Stimulated activated CD8-positive, alpha-beta memory T cell treated with anti-CD3 and anti-CD28 coated beads, Interleukin-15, amount 100 ng/mL, for 4 hours (primary cell): ENCODE measurements around the gene PLGRKT.
"Not testable (repeated sequence)": the region's sequence is repeated elsewhere in the genome, so short reads cannot be mapped to it uniquely, and the experiment has no call there.

Source experiments
- DNase-seq, 2 donors: peaks; one replicate each; pipeline ENCODE4 v3.0.0-alpha.2; 2020; ENCODE audit warnings: low read depth in 2 of 2

PLGRKT gene

DNA sequence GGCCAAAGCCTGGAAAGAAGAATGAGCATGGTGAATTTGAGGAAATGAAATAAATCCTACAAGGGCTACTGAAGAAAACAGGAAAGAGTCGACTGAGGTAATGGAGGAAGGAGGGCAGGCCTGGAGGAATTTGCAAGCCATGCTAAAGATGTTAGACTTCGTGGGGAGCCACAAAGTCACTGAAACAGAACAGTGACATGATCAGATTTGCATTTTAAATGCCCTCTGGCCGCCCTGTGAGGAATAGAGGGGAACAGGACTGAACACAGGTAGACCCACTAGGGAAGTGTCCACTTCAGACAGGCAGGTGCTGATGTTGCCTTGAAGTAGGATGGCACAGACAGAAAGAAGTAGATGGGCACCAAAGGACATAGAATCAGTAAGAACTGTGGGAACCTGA lies 55.2 kb downstream of the PLGRKT start:
- DNase-seq: no peak

DNA sequence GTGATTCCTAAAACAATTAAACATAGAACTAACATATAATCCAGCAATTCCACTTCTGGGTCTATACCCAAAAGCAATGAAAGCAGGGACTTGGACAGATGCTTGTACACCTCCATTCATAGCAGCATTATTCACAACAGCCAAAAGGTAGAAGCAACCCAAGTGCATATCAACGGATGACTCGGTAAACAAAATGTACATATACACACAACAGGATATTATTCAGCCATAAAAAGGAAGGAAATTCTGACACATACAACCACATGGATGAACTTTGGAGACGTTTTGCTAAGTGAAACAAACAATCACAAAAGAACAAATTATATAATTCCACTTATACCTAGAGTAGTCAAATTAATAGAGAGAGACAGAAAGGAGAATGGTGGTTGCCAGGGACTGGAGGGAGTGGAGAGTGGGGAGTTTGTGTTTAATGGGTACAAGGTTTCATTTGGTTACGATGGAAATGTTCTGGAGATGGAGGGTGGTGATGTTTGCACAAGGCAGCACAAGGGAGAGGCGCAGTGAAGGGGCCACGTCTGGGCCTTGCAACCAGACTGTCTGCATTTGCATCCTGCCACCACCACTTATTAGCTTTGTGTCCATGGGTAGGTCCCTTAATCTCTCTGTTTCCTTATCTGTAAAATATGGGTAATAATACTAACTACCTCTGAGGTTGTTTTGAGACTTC lies 61.8 kb downstream of the PLGRKT start:
- DNase-seq: no peak

DNA sequence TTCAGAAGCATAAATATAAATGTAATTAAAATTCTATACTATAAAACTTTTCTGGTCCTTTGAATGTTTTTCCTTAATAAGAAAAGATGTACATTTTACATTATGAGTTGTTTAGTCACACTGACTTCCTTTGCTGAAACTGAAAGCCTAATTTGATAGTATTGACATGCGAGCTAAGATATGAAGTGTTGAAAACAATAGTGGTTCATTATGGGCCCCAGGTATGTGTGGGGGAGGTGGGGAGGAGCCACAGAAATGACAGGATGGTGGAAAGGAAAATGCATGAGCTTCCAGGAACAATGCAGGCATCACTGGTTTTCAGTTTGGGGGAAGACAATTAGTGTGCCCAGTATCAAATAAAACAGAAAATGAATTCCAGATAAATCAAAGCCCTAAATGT lies 62.6 kb downstream of the PLGRKT start:
- no peak for DNase-seq

DNA sequence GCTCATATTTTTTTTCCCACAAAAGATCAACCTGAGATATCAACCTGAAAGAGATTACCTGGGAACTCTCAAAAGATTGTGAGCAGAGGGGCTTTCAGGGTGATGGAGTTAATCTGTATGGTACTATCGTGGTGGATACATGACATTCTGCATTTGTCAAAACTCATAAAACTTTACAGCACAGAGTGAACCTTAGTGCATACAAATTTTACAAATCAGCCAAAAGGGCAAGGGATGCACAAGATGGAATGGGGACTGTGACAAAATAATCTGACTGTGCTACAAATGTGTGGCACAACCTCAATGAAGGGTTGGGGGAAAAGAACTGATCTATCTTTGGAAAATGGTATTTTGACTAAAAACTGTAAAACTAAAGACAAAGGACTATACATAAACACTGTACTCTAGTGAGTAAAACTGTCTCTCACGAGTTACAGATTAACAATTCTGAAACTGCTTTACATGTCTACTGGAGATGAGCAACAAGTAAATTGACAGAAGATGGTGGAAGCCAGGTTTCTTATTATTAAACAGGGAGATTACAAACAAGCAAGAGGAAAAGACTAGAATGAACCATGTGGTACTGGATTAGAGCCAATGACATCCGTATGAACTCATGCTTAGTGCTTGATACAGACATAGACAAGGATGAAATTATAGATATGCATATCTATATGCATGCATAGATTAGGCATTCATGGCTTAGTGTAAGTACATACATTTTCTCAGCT lies 73.3 kb downstream of the PLGRKT start:
- DNase-seq: no peak

DNA sequence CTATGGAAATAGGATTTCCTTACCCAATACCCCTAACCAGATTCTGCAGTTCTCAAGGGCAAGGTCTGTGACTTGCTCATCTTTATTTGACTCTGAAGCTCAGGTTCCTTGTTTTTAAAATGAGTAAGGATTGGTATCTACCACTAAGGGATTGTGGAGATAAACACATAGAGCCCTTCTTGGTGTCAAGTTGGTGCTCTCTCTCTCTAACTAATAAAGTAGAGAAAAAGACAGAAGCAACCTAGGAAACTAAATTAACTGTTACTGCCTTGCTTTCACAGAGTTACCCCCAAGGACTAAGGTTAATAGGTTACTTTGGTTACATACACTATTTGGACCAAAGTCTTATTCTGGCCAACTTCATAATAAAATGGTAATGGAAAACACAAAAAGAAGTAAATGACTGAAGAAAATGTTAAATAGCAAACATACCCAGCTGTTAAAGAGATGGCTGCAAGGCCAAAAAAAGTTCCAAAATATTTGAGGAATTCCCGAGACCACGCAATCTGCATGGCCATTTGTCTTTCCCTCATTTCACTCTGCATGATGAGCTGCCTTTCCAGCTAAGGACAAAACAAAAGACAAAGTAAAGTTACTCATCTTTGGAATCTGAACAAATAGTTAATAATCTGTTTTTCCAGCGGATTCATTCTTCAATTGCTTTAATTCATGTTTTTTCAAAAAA lies 76.3 kb downstream of the PLGRKT start:
- DNase-seq: no peak

DNA sequence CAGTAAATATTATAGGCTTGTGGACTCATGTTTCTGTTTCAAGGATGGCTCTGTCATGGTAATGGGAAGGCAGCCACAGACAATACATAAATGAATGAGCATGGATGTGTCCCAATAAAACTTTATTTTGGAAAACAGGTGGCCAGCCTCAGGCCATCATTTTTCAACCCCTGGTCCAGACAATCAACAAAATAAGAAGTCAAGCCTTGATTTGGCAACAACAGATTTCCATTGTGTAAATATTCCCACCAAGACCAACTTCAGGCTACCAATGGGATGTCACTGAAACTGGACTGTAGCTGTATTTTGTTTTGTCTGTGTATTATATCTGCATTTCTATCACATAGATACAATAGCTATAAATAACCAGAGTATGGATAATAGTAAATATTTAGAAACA lies 77.4 kb downstream of the PLGRKT start:
- no peak for DNase-seq

DNA sequence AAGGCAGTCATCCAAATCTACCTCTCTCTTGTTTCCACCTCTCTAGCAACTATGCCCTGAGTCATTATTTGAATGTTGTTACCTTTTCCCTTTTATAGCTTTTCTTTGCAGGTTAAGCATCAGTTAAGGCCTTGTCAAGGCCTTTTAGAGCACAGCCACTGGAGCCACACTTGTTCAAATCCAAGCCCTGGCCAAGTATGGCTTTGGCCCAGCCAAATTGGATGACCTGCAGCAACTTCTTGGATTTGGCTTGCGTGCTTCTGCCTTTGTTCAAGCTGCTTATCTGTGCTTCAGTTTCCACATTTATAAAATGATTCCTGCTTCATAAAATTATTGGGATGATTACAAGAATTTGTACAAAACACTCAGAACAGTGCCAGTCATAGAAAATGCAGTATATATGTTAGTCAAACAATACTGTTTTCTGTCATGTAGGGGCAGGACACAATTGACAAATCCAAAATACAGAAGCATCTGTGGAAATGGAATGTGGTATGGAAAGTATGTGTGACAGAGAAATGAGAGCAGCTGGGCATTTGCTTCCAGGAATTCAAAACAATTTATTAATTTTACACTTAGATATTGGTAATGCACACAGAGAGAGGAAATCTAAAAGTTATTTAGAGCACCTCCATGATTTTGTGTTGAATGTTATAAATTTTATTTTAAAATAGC lies 80.2 kb downstream of the PLGRKT start:
- DNase-seq: no peak

DNA sequence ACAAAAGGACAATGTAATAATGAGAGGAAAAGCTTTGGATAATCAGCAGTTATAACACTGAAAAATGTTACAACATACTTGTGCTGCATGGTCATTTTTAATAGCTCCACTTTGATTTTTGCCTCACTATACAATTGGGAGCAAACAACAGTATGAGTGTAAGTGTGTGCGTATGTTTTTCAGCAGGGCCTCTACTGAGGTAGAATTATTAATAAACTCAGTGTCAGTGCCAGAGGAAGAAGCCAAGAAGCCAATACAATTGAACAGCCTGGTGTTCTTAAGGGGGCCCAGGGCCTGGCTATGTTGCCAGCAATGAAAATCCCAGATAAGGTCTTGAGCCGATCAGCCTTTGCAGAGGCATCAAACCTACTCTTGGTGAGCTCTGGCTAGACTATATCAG lies 81.9 kb downstream of the PLGRKT start:
- DNase-seq: no peak

DNA sequence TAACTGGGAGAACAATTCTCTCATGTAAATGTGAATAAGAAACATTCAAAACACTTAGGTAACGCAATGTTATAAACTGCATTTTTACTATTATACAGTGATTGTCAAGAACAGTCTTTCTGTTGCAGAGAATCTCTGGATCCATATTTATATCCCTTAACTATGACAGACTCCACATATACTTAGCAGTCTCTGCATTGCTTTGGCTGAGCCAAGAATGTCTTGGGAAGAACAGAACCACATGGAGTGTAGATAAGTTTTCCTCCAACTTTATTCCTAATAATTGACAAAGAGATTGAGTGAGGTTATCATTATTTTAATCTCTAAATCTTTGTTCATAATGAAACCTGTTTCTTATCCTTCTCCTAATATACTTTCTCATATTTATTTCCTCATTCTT lies 82.5 kb downstream of the PLGRKT start:
- DNase-seq: no peak

DNA sequence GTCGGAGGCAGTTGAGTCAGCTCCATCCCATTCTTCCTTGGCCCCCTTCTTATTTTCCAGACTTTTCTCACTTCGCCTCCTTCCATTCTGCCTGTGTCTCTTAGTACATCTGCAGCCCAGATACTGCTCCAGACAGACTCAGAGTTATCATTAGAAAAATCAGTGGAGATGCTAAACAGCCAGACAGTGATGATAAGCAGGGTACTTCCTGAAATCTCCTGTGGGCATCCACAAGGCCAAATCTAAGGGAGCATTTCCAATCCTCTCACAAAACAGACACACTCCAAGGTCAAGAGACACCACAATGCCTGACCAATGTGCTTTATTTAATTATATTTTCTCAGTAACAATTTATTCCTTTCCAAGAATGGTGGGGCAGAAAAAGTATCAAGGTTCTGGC lies 83.5 kb downstream of the PLGRKT start:
- no peak for DNase-seq

DNA sequence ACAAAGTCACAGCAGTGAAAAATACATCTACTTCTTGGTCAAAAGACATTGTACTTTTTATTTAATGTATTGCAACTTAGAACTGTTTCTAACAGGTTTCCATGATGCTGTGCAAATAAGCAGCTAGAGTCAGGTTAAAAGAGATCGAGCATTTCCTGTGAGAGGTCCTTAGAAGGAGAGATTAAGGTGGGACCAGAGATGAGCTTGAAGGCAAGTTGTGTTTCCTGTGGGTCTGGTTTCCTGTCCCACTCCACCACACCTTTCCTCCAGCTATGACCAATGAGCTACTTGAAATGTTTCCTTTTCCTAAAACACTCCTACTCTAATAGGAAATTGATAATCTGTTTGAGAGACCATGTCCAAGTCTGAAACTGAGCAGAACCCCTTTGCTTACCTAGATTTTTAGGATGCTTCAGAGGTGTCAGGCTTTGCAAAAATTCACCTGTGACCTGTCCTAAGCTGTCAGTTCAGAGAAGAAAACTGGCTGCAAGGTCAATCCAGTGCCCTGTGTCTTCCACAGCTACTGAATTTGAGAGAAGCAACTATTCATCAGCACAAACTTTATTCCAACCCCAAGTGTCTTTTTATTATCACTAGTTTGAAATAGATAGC lies 85.0 kb downstream of the PLGRKT start:
- DNase-seq: no peak

DNA sequence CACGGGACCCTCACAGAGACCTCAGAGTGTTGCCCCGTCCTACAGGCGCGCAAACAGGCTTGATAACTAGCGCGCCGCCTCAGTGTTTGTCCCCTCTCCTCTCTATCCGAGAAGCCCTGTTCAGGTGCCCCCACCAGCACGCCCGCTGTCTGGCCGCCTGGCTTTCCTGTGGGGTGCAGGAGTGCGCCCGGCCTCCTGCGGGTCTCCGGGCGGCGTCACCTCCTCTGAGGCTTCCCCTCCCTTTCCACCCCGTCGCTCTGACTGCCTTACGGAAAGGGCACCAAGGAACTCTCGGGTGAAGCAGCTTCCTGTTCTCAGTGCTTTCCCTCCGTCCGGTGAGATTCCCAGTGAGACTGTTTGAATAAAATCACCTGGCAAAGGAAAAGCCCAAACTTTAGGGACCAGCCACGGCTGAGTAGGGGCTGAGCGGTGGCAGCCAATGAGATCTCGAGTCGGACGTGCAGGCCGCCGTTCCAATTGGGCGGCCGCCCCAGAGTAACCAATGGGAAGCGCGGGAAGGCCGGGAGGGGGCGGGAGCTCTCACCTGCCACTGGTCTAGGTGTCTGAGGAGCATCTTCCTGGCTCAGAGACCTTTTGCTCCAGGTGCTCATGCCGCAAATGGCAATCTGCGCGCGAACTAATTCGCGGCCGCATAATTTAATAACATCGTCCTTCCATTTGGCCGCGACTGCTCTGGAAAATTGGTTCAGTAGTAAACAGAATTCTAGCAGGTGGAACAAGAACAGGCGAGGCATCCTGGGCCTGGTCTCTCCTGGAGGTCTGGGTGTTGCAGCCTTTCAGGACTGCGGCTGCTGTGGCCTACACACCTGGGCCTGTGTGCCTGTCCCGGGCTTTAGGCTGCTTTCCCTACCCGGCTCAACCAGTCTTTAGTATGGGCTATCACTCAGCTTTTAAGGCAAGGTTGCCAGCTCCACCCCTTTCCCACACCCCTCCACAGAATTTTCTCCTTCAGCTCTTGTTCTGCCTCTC lies 98.4 kb downstream of the PLGRKT start, which contains the start of gene RLN1:
Gene RLN1, minus strand, starts transcription at position 885 of the 990 bp plus-strand sequence. Its CDS starts 130 bp downstream, at position 755.
- DNase-seq: not testable (repeated sequence)

DNA sequence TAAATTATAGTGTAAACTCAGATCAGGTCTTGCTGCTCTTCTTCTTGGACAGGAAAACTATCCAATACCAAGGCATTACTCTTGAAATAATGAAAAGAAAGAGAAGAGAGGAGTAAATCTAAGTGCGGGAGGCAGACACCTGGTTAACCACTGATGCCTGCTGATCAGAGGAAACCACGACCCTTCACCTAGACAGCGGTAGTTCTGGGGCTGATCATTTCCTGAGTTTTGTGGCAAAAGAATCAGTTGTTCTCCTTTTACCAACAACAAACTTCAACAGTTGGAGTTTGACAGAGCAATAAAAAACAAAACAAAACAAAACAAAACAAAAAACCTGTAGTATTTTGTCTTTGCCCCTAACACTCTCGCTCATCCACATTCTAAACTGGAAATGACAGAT lies 101.0 kb downstream of the PLGRKT start:
- no peak for DNase-seq

DNA sequence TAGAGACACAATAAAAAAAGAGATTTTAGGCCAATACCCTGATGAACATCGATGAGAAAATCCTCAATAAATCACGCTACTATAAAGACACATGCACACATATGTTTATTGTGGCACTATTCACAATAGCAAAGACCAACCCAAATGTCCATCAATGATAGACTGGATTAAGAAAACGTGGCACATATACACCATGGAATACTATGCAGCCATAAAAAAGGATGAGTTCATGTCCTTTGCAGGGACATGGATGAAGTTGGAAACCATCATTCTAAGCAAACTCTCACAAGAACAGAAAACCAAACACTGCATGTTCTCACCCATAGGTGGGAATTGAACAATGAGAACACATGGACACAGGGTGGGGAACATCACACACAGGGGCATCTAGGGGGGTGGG lies 106.4 kb downstream of the PLGRKT start:
- DNase-seq: not testable (repeated sequence)

DNA sequence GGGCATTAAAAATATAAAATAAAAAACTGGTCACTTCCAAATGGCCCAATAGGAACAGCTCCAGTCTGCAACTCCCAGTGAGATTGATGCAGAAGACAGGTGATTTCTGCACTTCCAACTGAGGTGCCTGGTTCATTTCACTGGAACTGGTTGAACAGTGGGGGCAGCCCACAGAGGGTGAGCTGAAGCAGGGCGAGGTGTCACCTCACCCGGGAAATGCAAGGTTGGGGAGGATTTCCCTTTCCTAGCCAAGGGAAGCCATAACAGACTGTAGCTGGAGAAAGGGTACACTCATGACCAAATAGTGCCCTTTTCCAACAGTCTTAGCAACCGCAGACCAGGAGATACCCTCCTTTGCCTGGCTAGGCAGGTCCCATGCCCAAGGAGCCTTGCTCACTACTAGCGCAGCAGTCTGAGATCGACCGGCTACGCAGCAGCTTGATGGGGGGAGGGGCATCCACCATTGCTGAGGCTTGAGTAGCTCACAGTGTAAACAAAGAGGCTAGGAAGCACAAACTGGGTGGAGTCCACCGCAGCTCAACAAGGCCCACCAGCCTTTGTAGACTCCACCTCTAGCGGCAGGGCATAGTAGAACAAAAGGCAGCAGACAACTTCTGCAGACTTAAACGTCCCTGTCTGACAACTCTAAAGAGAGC lies 110.7 kb downstream of the PLGRKT start:
- no peak for DNase-seq

DNA sequence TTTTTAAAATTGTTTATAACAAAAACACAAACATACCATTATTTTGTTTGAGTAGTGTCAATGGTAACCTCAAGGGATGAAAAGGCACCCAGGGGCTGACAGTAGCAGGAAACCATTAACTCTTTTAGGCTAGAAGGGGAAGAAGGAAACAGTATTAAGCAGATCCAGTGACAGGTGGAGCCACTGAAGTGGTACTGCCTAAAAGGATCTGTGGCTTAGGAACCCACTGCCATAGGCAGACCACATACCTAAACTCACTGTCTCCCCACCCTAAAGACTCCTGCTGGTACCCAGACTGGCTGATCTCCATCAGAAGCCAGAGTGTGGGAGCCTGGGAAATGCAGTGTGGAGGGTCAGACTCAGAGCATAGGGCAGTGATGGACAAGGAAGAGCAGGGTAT lies 111.5 kb downstream of the PLGRKT start:
- DNase-seq: no peak

DNA sequence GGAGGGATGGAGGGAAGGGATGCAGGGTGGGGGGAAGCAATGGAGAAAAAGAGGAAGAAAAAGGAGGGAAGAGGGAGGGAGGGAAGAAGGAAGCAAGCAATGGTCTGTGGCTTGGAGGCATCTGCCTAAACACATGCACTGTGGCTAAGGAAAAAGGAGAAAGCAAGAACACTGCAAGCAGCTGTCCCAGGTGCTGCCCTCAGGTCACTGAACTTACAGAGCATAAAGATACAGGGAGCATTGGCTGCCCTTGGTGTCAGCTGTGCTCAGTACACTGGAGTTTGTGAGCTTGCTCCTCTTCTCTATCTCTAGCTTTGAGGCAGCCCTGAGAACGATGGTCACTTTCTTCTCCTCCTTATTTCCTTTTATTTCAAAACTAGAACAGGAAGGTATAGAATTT lies 116.1 kb downstream of the PLGRKT start:
- not testable (repeated sequence) for DNase-seq

DNA sequence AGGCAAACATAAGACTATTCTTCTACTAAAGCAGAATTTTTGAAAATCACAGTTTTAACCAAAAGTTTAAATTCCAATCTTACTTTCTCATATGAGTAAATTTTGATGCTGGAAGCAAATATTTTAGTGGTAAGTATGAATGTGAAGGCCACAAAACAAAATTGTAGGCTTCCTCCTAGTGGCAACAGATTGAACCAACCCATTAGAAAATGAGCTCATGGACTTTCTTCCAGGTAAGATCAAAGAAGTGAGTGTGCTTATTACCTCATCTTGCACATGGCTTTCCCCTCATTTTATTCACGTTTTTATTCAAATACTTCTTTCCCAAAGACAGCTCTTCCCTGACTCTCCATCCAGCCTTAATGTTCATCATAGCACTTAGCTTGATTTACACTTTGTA lies 116.7 kb downstream of the PLGRKT start:
- DNase-seq: no peak

DNA sequence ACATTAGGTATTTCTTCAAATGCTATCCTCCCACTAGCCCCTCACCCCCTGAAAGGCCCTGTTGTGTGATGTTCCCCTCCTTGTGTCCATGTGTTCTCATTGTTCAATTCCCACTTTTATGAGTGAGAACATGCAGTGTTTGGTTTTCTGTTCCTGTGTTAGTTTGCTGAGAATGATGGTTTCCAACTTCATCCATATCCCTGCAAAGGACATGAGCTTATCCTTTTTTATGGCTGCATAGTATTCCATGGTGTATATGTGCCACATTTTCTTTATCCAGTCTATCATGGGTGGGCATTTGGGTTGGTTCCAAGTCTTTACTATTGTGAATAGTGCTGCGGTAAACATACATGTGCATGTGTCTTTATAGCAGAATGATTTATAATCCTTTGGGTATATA lies 121.3 kb downstream of the PLGRKT start:
- DNase-seq: not testable (repeated sequence)
